ENCODE results near the gene CNOT1.
A peak's percentile ranks its signal among the peaks of the same experiment; 100 is the strongest.

The CNOT1 gene

GRCh38 chr16:58515125-58515870 lies 114.3 kb downstream of the CNOT1 start, which contains the start of gene SETD6:
SETD6 (plus strand) TSS chr16:58515517; CDS start chr16:58515538, 21 bp downstream.
- DNase-seq, result peak; percentile 80

- no peak for DNase-seq
These were observed 115.8 kb downstream of the CNOT1 start for GRCh38 chr16:58513874-58514273.

GRCh38 chr16:58511933-58512815 lies 117.5 kb downstream of the CNOT1 start:
- DNase-seq, result peak; percentile 88

GRCh38 chr16:58510776-58511628 lies 118.6 kb downstream of the CNOT1 start:
- no peak for DNase-seq

GRCh38 chr16:58510097-58510775 lies 119.4 kb downstream of the CNOT1 start:
- no peak for DNase-seq

- DNase-seq, result no peak
These were observed 120.2 kb downstream of the CNOT1 start for GRCh38 chr16:58509256-58510096.

- no peak for DNase-seq
These were observed 120.9 kb downstream of the CNOT1 start for GRCh38 chr16:58508671-58509251.

- DNase-seq, result no peak
These were observed 121.5 kb downstream of the CNOT1 start for GRCh38 chr16:58507963-58508670.

GRCh38 chr16:58507195-58507962 lies 122.2 kb downstream of the CNOT1 start:
- DNase-seq, result no peak

GRCh38 chr16:58506241-58507194 lies 123.1 kb downstream of the CNOT1 start:
- no peak for DNase-seq

GRCh38 chr16:58503863-58504688 lies 125.5 kb downstream of the CNOT1 start:
- no peak for DNase-seq

GRCh38 chr16:58503166-58503862 lies 126.3 kb downstream of the CNOT1 start:
- no peak for DNase-seq

- DNase-seq, result no peak
These were observed 127.3 kb downstream of the CNOT1 start for GRCh38 chr16:58502217-58502921.

GRCh38 chr16:58501242-58502131 lies 128.1 kb downstream of the CNOT1 start:
- DNase-seq, result peak; percentile 61
